ENCODE measurements around the gene CYYR1. TPM values are rescaled to one million over a fixed set of nuclear protein-coding genes. Genes with fewer than 3 reads are reported as not detected.

CYYR1 gene
- total RNA-seq: 1 to 10 TPM; 4.3 to 5.2 TPM

- intact Hi-C loops (cut with DNase I): no loop called here
- Histone ChIP-seq H3K27me3 (peaks cover 0 to 9% of the 10 kb centered on the region in 2 donors), H3K27ac (peak within 1 kb of the TSS in 2 of 4 donors; percentile 32 to 53), H3K4me1 (peaks cover 4% of the 10 kb centered on the region), H3K4me3 (no peak within 1 kb of the TSS), H3K9me3 (peaks cover 0 to 4% (median 0%) of the 10 kb centered on the region in 3 donors), H3K36me3 (replicated peaks in 1 of 2; ENCODE audit: insufficient read depth in 1 of 2, low read depth in 2 of 2) (no peaks in the 10 kb centered on the region)
- no peak for TF ChIP-seq POLR2A (IDR thresholded peaks at IDR 0.05)
- no peak for TF ChIP-seq CTCF (IDR thresholded peaks at IDR 0.05)
- 2 to 5% methylated on average over 19 to 58 of the region's 58 CpGs for WGBS, 2 donors
- DNase-seq (peak in 1 of 4 donors; percentile 10), ATAC-seq (peak; percentile 40)
Observed at GRCh38 chr21:26572702-26573381, at the start of gene CYYR1. Gene CYYR1, minus strand, starts transcription at chr21:26573286. Its CDS starts 346 bp downstream, at chr21:26572940.

GRCh38 chr21:26617176-26617575 is 44.1 kb upstream of the CYYR1 start:
- DNase-seq: no peak
- 23 to 32% methylated on average over 1 of the region's 1 CpG for WGBS, 2 donors
- no peak for TF ChIP-seq POLR2A (IDR thresholded peaks at IDR 0.05)
- no peak for TF ChIP-seq CTCF (IDR thresholded peaks at IDR 0.05)
- no peaks in the 10 kb centered on the region for H3K9me3 ChIP-seq
- H3K4me1 ChIP-seq: no peaks in the 10 kb centered on the region
- ATAC-seq: no peak
- H3K36me3 ChIP-seq (replicated peaks in 1 of 2; ENCODE audit: insufficient read depth in 1 of 2, low read depth in 2 of 2): no peaks in the 10 kb centered on the region
- no peaks in the 10 kb centered on the region for H3K27me3 ChIP-seq
- no peak overlapping the region for H3K4me3 ChIP-seq
- intact Hi-C loops (cut with DNase I): no loop called here
- H3K27ac ChIP-seq: no peak overlapping the region

GRCh38 chr21:26614251-26614650 is 41.2 kb upstream of the CYYR1 start:
- DNase-seq (no peak), ATAC-seq (no peak)
- no peak for TF ChIP-seq CTCF (IDR thresholded peaks at IDR 0.05)
- no peak for TF ChIP-seq POLR2A (IDR thresholded peaks at IDR 0.05)
- Histone ChIP-seq H3K4me1 (no peaks in the 10 kb centered on the region), H3K4me3 (no peak overlapping the region), H3K9me3 (no peaks in the 10 kb centered on the region), H3K27me3 (no peaks in the 10 kb centered on the region), H3K27ac (no peak overlapping the region), H3K36me3 (replicated peaks in 1 of 2; ENCODE audit: insufficient read depth in 1 of 2, low read depth in 2 of 2) (no peaks in the 10 kb centered on the region)
- intact Hi-C loops (cut with DNase I): no loop called here
- 88 to 89% methylated on average over 1 of the region's 1 CpG for WGBS, 2 donors

- no peak for TF ChIP-seq CTCF (IDR thresholded peaks at IDR 0.05)
- no peak for TF ChIP-seq POLR2A (IDR thresholded peaks at IDR 0.05)
Observed at GRCh38 chr21:26599261-26599660, 26.2 kb upstream of the CYYR1 start.

GRCh38 chr21:26597981-26598380 is 24.9 kb upstream of the CYYR1 start:
- no peak for ATAC-seq

More at GRCh38 chr21:26599261-26599660, 26.2 kb upstream of the CYYR1 start:
- H3K36me3 ChIP-seq (replicated peaks in 1 of 2; ENCODE audit: insufficient read depth in 1 of 2, low read depth in 2 of 2): no peaks in the 10 kb centered on the region
- no peaks in the 10 kb centered on the region for H3K4me1 ChIP-seq
- no peaks in the 10 kb centered on the region for H3K27me3 ChIP-seq
- intact Hi-C loops (cut with DNase I): no loop called here
- no peak overlapping the region for H3K4me3 ChIP-seq
- 75 to 89% methylated on average over 1 of the region's 1 CpG for WGBS, 2 donors
- no peak overlapping the region for H3K27ac ChIP-seq
- ATAC-seq: no peak
- DNase-seq: no peak
- H3K9me3 ChIP-seq: no peaks in the 10 kb centered on the region

More at GRCh38 chr21:26597981-26598380, 24.9 kb upstream of the CYYR1 start:
- H3K36me3 ChIP-seq (replicated peaks in 1 of 2; ENCODE audit: insufficient read depth in 1 of 2, low read depth in 2 of 2): no peaks in the 10 kb centered on the region
- no peak for DNase-seq
- intact Hi-C loops (cut with DNase I): no loop called here
- H3K4me1 ChIP-seq: no peaks in the 10 kb centered on the region
- no peak overlapping the region for H3K27ac ChIP-seq
- H3K27me3 ChIP-seq: no peaks in the 10 kb centered on the region
- WGBS, 2 donors: 27 to 32% methylated on average over 2 of the region's 2 CpGs
- TF ChIP-seq POLR2A (IDR thresholded peaks at IDR 0.05) (no peak), CTCF (IDR thresholded peaks at IDR 0.05) (no peak)
- H3K4me3 ChIP-seq: no peak overlapping the region
- H3K9me3 ChIP-seq: no peaks in the 10 kb centered on the region
